DMS 273 (cell line): ENCODE measurements around the gene CELSR1.

ENCODE experiments used
- DNase-seq: peaks from one replicate; lab custom pipeline; 2025; ENCODE audit not compliant: unreplicated experiment; lab: John Stamatoyannopoulos, UW

The CELSR1 gene

DNA sequence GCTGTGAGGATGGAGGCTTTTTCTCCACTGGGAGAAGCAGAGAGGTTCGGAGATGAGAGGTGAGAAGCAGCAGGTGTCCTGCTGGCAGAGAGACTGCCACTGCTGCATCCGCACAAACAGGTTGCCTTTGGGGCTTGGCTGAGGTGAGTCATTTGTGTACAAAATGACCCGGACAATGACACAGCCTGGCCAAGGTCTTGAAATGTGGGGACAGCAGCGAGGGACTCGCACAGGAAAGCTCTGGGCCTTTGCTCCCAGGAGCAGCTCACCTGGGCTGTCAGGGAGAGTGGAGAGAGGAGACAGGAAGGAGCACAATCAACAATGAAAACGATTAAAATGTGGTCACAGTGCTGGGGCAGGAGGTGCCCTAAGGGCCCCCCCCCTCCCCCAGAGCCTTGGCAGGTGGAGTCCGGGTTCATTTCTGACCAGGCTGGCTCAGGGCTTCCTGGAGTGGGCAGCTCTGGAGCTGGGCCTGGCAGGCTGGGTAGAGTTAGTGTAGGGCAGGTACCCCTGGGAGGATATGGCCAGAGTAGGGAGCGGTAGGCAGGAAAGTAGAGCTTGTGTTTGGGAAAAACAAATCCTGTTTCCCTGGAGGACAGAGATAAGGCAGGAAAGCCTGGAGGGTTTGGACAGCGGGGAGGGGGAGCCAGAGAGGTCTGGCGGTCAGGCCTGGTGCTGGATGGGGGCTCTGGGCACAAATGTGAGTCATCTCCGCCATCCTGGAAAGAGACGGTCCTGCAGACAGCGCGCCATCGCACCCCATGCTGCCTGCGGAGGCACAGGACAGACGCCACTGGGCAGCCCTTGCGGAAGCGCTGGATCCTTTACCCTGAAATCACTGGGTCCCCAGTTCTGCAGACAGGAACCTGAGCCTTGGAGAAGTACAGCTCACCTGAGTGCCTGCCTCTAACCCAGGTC lies 37.8 kb upstream of the CELSR1 start:
- DNase-seq: no peak

- no peak for DNase-seq
These were observed 37.1 kb upstream of the CELSR1 start for GRCh38 chr22:46574438-46574992.

- no peak for DNase-seq
These were observed 36.5 kb upstream of the CELSR1 start for GRCh38 chr22:46573781-46574437.

GRCh38 chr22:46572911-46573780 lies 35.7 kb upstream of the CELSR1 start:
- no peak for DNase-seq

DNA sequence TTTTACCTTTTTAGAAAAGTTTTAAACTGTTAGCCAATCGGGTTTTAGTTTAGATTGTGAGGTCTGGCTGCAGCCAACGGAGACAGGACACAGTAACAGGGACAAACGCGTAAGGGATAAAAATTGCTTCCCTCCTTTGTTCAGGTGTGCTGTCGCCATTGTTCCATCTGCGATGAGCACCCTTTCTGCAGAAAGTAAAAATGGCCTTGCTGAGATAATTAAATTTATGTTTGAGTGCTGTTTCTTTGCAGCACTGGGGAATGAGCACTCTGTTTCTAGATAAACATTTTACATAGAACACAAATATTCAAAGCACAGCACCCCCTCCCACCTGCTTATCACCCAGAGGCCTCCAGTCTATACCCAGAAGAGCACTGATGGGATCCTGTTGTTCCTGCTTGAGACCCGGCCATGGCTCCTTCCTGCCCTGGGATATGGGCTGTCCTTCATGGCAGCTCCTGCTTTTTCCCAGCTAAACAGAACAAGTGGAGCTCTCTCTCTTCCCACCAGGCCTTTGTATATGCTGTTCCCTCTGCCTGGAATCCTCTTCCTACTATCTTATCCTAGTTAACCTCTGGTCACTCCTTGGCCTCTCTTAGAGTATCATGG lies 34.3 kb upstream of the CELSR1 start:
- DNase-seq: no peak

GRCh38 chr22:46569848-46570695 lies 32.7 kb upstream of the CELSR1 start:
- DNase-seq: no peak

- DNase-seq: no peak
These were observed 31.8 kb upstream of the CELSR1 start for GRCh38 chr22:46569055-46569847.

DNA sequence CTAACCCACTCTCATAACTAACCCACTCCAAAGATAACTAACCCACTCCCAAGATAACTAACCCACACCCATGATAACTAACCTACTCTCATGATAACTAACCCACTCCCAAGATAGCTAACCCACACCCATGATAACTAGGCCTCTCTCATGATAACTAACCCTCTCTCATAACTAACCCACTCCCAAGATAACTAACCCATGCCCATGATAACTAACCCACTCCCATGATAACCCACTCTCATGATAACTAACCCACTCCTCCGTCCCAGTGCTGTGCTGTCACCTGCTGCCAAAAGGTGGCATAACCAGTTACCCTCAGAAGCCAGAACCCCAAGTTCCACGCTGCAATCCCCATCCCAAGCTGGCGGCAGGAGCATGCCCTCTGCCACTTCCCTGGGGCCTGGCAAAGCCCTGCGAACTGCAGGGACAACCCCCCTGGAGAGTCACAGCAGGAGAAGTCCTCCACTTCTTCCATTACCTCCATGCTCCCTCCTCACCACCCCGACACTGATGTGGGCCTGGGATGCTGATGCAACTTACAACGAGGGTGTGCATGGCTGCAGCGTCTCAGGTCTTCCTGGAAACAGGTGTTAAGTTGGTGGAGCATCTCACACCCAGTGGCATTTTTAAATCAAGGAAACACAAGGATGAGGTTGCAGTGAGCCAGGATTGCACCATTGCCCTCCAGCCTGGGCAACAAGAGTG lies 30.8 kb upstream of the CELSR1 start:
- DNase-seq: no peak

GRCh38 chr22:46567471-46567870 lies 30.1 kb upstream of the CELSR1 start:
- DNase-seq: no peak

GRCh38 chr22:46564084-46564714 lies 26.8 kb upstream of the CELSR1 start:
- no peak for DNase-seq

DNA sequence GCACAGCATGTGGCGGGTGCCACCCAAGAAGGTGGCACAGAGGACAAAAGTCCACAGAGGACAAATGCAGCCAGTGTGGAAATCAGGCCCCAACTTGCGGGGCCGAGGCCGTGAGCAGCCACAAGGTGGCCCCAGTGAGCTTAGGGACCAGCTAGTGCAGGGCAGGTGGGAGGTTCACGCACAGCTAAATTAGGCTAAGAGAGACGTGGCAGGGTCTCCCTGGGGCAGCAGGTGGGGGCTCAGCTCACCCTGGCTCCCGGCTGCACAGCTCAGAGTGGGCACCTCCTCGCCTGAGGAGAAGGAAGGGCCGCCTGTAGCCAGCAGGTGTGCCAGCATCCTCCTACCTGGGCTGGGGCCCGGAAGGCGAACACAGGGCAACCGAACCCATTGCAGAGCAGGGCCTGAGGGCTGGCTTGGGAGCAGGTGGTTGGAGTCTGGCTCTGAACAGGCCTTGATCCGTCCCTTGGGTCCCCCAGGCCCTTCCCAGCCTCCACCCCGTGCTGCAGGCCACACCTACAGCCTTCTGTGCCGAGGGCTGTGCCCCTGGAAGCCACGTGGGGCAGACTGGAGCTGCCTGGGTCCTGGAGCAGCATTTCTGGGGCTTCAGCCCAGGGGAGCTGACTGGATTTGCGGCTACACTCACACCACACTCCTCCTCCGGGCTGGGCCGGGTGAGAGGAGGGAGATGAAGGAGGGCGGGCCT lies 26.1 kb upstream of the CELSR1 start:
- peak; percentile 93 for DNase-seq

- DNase-seq: peak; percentile 72
These were observed 24.1 kb upstream of the CELSR1 start for GRCh38 chr22:46561435-46561905.

- DNase-seq: no peak
These were observed 23.4 kb upstream of the CELSR1 start for GRCh38 chr22:46560696-46561295.

DNA sequence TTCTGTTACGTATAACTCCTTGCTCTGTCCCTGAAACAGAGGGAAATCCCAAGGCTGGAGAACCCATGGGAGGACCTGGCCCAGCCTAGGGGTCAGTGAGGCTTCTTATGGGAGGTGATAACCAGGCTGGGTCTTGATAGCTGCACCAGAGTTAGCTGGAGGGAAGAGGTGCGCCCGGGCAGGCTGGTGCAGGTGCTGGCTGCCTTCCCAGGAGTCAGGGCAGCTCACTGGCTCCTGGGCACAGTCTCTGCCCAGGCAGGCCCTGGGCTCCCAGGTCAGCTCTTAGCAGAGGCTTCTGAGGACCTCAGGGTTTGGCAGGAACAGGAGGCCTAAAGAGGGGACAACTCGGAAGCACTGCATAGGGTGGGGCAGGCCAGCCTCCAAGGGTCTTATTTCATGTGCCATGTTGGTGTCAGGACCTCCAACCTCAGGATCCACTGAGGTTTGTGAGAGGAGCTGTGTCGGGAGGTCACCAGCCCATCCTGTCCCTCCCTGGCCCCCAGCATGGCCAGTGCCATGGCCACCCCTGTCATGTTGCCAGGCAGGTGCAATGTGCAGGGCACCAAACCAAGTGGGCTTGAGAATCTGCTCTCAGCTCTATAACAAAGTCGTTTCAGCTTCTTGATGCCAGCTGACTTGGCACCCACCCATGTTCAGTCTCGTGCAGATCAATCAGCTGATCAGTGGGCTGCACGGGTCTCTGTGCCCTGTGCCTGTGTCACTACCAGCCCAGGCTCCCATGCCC lies 20.5 kb upstream of the CELSR1 start:
- no peak for DNase-seq

DNA sequence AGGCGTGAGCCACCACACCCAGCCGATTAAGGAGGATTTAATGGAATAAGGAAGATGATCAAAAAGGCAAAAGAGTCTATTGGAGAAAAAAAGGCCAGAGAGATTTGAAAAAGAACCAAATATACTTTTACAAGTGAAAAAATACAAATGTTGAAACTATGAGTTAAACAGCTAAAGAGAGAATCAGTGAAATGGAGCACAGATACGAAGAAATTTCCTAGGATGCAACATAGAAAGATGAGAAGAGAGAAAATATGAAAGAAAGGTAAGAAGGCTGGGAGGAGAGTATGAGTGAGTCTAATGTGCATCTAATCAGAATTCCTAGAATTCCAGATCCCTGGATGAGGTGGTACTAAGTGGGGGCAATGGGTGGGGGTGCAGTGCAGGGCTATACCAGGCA lies 19.4 kb upstream of the CELSR1 start:
- DNase-seq: no peak

DNA sequence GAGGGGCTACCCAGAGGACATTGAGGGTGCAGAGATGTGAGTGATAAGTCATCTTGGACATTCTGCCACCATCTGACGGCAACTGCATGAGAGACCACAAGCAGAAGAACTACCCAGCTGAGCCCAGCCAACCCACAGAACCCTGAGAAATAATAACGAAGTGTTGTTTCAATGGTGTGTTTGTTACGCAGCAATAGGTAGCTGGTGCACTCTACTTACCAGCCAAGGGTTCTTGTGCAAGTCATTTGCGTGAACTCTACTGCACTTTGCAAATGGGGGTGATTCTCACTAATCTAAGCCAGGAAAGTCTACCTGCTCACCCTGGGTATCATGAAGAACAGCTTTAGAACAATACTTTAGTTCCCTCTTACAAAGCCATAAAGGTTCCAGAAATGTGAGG lies 15.8 kb upstream of the CELSR1 start:
- DNase-seq: no peak
